ENCODE results near the gene SLC1A7. TPM values are rescaled to one million over a fixed set of nuclear protein-coding genes. Genes with fewer than 3 reads are reported as not detected.

Gene SLC1A7
- total RNA-seq, 1 experiment from 2014 or later, result not detected

- Histone ChIP-seq H3K79me2 (ENCODE audit: insufficient read depth, low read length) (no peaks in the 10 kb centered on the region), H2AFZ (ENCODE audit: low read depth, low read length, poor library complexity, severe bottlenecking) (no peak overlapping the region), H3K36me3 (ENCODE audit: control insufficient read depth in 1 of 2, insufficient read depth in 2 of 2, low read length in 2 of 2) (no peaks in the 10 kb centered on the region), H3K27me3 (ENCODE audit: insufficient read depth, low read length) (no peaks in the 10 kb centered on the region), H3K27ac (ENCODE audit: low read depth, low read length) (no peak overlapping the region), H4K20me1 (ENCODE audit: insufficient read depth) (no peaks in the 10 kb centered on the region), H3K9me2 (ENCODE audit: insufficient read depth) (no peaks in the 10 kb centered on the region), H3K4me3 (replicated peaks in 1 of 2; ENCODE audit: low read depth in 1 of 2, low read length in 2 of 2) (no peak overlapping the region), H3K4me1 (ENCODE audit: control insufficient read depth in 1 of 2, insufficient read depth in 2 of 2, low read length in 2 of 2) (peaks cover 0 to 20% of the 10 kb centered on the region in 2 experiments; a peak in 2 of 4 replicates), H3K9ac (ENCODE audit: low read length) (no peak overlapping the region), H3K9me3 (ENCODE audit: control insufficient read depth in 1 of 2, insufficient read depth in 1 of 2, low read depth in 1 of 2, low read length in 2 of 2) (peaks cover 0 to 7% of the 10 kb centered on the region in 2 experiments; a peak in 1 of 4 replicates), H3K4me2 (ENCODE audit: low read length) (no peak overlapping the region)
- RAD21 ChIA-PET (ENCODE audit: low non-redundant PET in 1 of 2, low total read pairs in 2 of 2, uncharacterized antibody in 2 of 2, unreplicated experiment in 2 of 2), result no interaction called here
- BruUV-seq (replicated peaks), result no TSS peak
- DNase-seq (ENCODE audit: low read depth, low spot score) (no peak), ATAC-seq (no peak)
- CTCF ChIA-PET, result no interaction called here
- POLR2A ChIA-PET, result no interaction called here
- TF ChIP-seq RAD21 (IDR thresholded peaks at IDR 0.05; ENCODE audit: low read depth), result no peak
- TF ChIP-seq SRF (IDR thresholded peaks at IDR 0.05; ENCODE audit: low read depth), result no peak
- TF ChIP-seq CEBPB (IDR thresholded peaks at IDR 0.05; ENCODE audit: low read depth), result no peak
- no peak for TF ChIP-seq CBX3 (IDR thresholded peaks at IDR 0.05; ENCODE audit: low read depth)
- TF ChIP-seq ELF1 (IDR thresholded peaks at IDR 0.05; ENCODE audit: borderline replicate concordance, low read depth), result no peak
- no peak for TF ChIP-seq SP1 (IDR thresholded peaks at IDR 0.05; ENCODE audit: low read depth)
- TF ChIP-seq ZBTB33 (IDR thresholded peaks at IDR 0.05; ENCODE audit: extremely low read depth, insufficient replicate concordance, low read length), result no peak
- TF ChIP-seq JUND (IDR thresholded peaks at IDR 0.05), result no peak
- TF ChIP-seq ZFX (IDR thresholded peaks at IDR 0.05), result no peak
- TF ChIP-seq ZNF274 (IDR thresholded peaks at IDR 0.05; ENCODE audit: low read depth, low read length), result no peak
- no peak for TF ChIP-seq YY1 (IDR thresholded peaks at IDR 0.05; ENCODE audit: extremely low read depth, insufficient replicate concordance, low read depth, low read length)
- no peak for TF ChIP-seq ATF3 (IDR thresholded peaks at IDR 0.05)
- TF ChIP-seq FOSL1 (IDR thresholded peaks at IDR 0.05; ENCODE audit: low read depth), result no peak
- TF ChIP-seq REST (IDR thresholded peaks at IDR 0.05; ENCODE audit: low read depth), result no peak
- no peak for TF ChIP-seq POLR2A (IDR thresholded peaks at IDR 0.05; ENCODE audit: borderline replicate concordance, extremely low read depth, insufficient read depth, insufficient read length)
- TF ChIP-seq SIN3A (IDR thresholded peaks at IDR 0.05; ENCODE audit: low read depth), result no peak
- no peak for TF ChIP-seq POLR2AphosphoS5 (IDR thresholded peaks at IDR 0.05; ENCODE audit: low read depth, low read length)
- no peak for TF ChIP-seq TCF7L2 (IDR thresholded peaks at IDR 0.05; ENCODE audit: borderline replicate concordance, extremely low read depth, insufficient read depth, insufficient read length)
- no peak for TF ChIP-seq EZH2 (IDR thresholded peaks at IDR 0.05)
- no peak for TF ChIP-seq CTCF (IDR thresholded peaks at IDR 0.05 in 2 of 3, conservative IDR thresholded peaks at IDR 0.05 in 1 of 3; ENCODE audit: borderline replicate concordance in 1 of 3, insufficient read depth in 1 of 3, low read depth in 2 of 3, low read length in 2 of 3)
- intact Hi-C loops (cut with micrococcal nuclease), result no loop called here
These were observed 33.5 kb downstream of the SLC1A7 start for GRCh38 chr1:53108646-53109580.

All from HCT116 (cell line).